ENCODE results near the gene ATP6V0B.

Gene ATP6V0B

DNA sequence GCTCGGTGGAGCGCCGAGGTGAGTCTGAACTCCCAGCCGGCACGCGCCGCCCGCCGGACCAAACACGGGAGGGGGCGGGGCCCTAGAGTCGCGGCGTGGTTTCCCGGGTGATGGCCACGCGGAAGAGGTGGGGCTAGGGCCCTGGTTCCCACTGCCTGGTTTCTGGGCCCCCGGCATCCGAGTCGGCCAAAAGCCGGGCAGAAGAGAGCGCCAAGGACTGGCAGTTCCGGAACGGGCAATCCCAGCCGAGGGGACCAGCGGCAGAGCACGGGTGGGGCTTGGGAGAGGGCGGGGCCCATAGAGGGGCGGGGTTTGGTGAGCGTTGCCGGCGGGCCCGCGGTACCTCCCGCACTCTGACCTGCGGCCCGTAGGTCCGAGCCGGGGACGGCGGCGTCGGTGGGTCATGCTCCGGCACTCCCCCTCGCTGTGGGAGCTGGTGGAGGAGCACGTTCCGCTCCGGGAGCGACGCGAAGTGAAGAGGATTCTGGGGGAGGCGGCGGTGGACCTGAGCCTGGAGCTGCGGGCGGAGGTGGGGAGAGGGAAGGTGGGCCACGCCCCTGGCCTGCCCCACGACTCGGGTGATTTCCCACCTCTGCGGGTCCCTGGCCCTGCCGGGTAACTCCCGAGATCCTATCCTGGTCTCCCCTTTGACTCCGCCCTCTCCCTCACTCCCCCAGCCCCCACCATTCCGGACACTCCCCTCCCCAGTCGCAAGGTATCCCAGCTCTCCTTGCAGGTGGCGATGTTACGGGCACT lies 16.9 kb downstream of the ATP6V0B start, which contains the start of gene CCDC24:
TSS of gene CCDC24 (plus strand) at position 124 of the 756 bp plus-strand sequence. CDS start at position 404, 280 bp downstream.
- Histone ChIP-seq H4K20me1 (ENCODE audit: insufficient read depth, low read length) (no peaks in the 10 kb centered on the region), H3K9ac (ENCODE audit: low read length) (peak within 1 kb of the TSS; percentile 65), H3K4me1 (ENCODE audit: low read length) (peaks cover 16% of the 10 kb centered on the region), H3K27ac (ENCODE audit: low read length) (no peak within 1 kb of the TSS), H2AFZ (ENCODE audit: low read depth, low read length) (peak within 1 kb of the TSS; percentile 74), H3K9me3 (ENCODE audit: insufficient read depth, low read length) (no peaks in the 10 kb centered on the region), H3K79me2 (ENCODE audit: low read length) (no peaks in the 10 kb centered on the region), H3K27me3 (ENCODE audit: low read depth, low read length) (no peaks in the 10 kb centered on the region), H3K4me3 (ENCODE audit: low read length) (peak within 1 kb of the TSS; percentile 84), H3K36me3 (replicated peaks; ENCODE audit: low read depth, low read length) (no peaks in the 10 kb centered on the region), H3K4me2 (ENCODE audit: low read length) (peak within 1 kb of the TSS; percentile 99)
- TF ChIP-seq, protein P1, sequence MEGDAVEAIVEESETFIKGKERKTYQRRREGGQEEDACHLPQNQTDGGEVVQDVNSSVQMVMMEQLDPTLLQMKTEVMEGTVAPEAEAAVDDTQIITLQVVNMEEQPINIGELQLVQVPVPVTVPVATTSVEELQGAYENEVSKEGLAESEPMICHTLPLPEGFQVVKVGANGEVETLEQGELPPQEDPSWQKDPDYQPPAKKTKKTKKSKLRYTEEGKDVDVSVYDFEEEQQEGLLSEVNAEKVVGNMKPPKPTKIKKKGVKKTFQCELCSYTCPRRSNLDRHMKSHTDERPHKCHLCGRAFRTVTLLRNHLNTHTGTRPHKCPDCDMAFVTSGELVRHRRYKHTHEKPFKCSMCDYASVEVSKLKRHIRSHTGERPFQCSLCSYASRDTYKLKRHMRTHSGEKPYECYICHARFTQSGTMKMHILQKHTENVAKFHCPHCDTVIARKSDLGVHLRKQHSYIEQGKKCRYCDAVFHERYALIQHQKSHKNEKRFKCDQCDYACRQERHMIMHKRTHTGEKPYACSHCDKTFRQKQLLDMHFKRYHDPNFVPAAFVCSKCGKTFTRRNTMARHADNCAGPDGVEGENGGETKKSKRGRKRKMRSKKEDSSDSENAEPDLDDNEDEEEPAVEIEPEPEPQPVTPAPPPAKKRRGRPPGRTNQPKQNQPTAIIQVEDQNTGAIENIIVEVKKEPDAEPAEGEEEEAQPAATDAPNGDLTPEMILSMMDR (IDR thresholded peaks at IDR 0.05; ENCODE audit: low read depth, low read length), result no peak
- TF ChIP-seq EZH2phosphoT487 (IDR thresholded peaks at IDR 0.05; ENCODE audit: low read depth), result no peak

DNA sequence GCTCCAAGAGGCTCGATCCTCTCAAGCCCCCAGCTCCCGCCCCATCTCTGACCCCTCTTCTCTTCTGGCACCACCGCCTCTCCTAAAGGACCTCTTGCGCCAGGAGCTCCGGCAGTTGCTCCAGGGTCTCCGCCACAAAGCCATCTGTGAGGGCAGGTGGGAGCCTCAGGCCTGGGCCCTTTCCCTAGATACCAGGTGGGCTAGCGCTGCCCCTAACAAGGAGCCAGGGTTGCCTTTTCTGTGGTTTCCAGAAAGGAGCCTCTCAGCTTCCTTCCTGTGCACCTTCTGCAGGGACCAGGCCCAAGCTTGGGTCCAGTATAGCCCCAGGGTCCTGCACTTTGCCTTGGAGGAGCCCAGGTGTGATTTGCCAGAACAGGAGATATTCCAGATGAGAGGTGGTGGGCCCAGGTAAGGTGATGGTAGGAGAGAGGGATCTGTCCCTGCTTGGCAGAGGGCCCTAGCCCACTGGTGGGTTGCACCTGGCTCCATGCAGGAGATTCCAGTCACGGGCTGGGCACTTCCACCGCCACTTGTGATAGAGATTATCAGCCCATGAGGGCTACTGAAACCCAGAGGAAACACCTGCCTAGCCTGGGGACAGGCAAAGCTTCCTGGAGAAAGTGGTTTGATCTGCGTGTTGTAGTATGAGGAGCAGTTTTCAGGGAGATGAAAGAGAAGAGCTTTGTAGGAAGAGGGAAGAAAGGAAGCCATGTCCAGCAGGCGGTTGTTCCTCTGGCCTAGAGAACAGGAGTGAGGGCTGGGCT lies 17.7 kb downstream of the ATP6V0B start:
- Histone ChIP-seq H3K4me3 (ENCODE audit: low read length) (peak overlapping the region; percentile 84), H3K4me2 (ENCODE audit: low read length) (peak overlapping the region; percentile 99), H3K9me3 (ENCODE audit: insufficient read depth, low read length) (no peaks in the 10 kb centered on the region), H3K79me2 (ENCODE audit: low read length) (no peaks in the 10 kb centered on the region), H2AFZ (ENCODE audit: low read depth, low read length) (no peak overlapping the region), H3K27me3 (ENCODE audit: low read depth, low read length) (no peaks in the 10 kb centered on the region), H4K20me1 (ENCODE audit: insufficient read depth, low read length) (no peaks in the 10 kb centered on the region), H3K36me3 (replicated peaks; ENCODE audit: low read depth, low read length) (no peaks in the 10 kb centered on the region), H3K9ac (ENCODE audit: low read length) (peak overlapping the region; percentile 65; the same call in 1 of the 2 replicates), H3K27ac (ENCODE audit: low read length) (no peak overlapping the region), H3K4me1 (ENCODE audit: low read length) (peaks cover 16% of the 10 kb centered on the region)
- TF ChIP-seq, protein P1 (IDR thresholded peaks at IDR 0.05; ENCODE audit: low read depth, low read length), result no peak
- TF ChIP-seq EZH2phosphoT487 (IDR thresholded peaks at IDR 0.05; ENCODE audit: low read depth), result no peak

GRCh38 chr1:43993206-43993914 lies 18.6 kb downstream of the ATP6V0B start:
- no peak overlapping the region for H3K4me2 ChIP-seq (ENCODE audit: low read length)

More at GRCh38 chr1:43993206-43993914, 18.6 kb downstream of the ATP6V0B start:
- Histone ChIP-seq H2AFZ (ENCODE audit: low read depth, low read length) (no peak overlapping the region), H3K4me3 (ENCODE audit: low read length) (no peak overlapping the region), H3K9ac (ENCODE audit: low read length) (no peak overlapping the region), H3K36me3 (replicated peaks; ENCODE audit: low read depth, low read length) (no peaks in the 10 kb centered on the region), H3K27ac (ENCODE audit: low read length) (no peak overlapping the region), H3K27me3 (ENCODE audit: low read depth, low read length) (no peaks in the 10 kb centered on the region), H4K20me1 (ENCODE audit: insufficient read depth, low read length) (no peaks in the 10 kb centered on the region), H3K9me3 (ENCODE audit: insufficient read depth, low read length) (no peaks in the 10 kb centered on the region), H3K4me1 (ENCODE audit: low read length) (peaks cover 16% of the 10 kb centered on the region), H3K79me2 (ENCODE audit: low read length) (no peaks in the 10 kb centered on the region)
- TF ChIP-seq EZH2phosphoT487 (IDR thresholded peaks at IDR 0.05; ENCODE audit: low read depth), result no peak
- TF ChIP-seq, protein P1 (IDR thresholded peaks at IDR 0.05; ENCODE audit: low read depth, low read length), result no peak
